A549 (cell line): ENCODE measurements around the gene ATG16L1. TPM values are rescaled to one million over a fixed set of nuclear protein-coding genes. Genes with fewer than 3 reads are reported as not detected.

Experiments used
- ATAC-seq, 2 experiments: fragments of 200-7000 bp in 1 of 2; fragments of >200 bp in 1 of 2; cut with Nextera tagmentation in 1 of 2; cut with Tn5 transposase in 1 of 2; 3 replicates each; pipeline versions ENCODE4 v1.8.0 to v1.9.1; 2018 to 2020; ENCODE audit warnings: mild to moderate bottlenecking in 1 of 2, moderate library complexity in 1 of 2
- CTCF ChIA-PET: fragments of 300-600 bp; sonication (Branson Sonifier 250); formaldehyde crosslinking; extraction: SDS; loops from one replicate; lab custom pipeline; 2021; ENCODE audit warnings: antibody characterized with exemption, inconsistent platforms; lab: Yijun Ruan, JAX
- POLR2A ChIA-PET: fragments of 350-600 bp; formaldehyde crosslinking; extraction: SDS; loops from one replicate; lab custom pipeline; 2021; ENCODE audit warnings: antibody characterized with exemption, inconsistent platforms; lab: Yijun Ruan, JAX
- DNase-seq, 2 experiments: peaks; one replicate each; pipeline versions ENCODE4 v3.0.0 to v3.0.0-alpha.2; 2011 to 2016; ENCODE audit warnings: low read depth in 1 of 2, low spot score in 1 of 2
- FAIRE-seq: peaks from 2 replicates; lab custom pipeline; 2011; peaks lifted over from hg19 to GRCh38; lab: Jason Lieb, UNC
- H3K27ac ChIP-seq, 2 experiments: fragments of >200 bp; sonication (Bioruptor Twin); formaldehyde crosslinking; 3 replicates each; pipeline ENCODE4 v1.5.1; 2016 to 2017
- H3K4me1 ChIP-seq: fragments of >200 bp; sonication (Bioruptor Twin); formaldehyde crosslinking; 3 replicates; pipeline ENCODE4 v1.6.1; 2016
- H3K4me2 ChIP-seq: fragments of >200 bp; sonication (Bioruptor Twin); formaldehyde crosslinking; 3 replicates; pipeline ENCODE4 v1.6.1; 2016
- H3K4me3 ChIP-seq: fragments of >200 bp; sonication (Bioruptor Twin); formaldehyde crosslinking; 3 replicates; pipeline ENCODE4 v1.5.1; 2016
- H3K9me3 ChIP-seq: fragments of >200 bp; sonication (Bioruptor Twin); formaldehyde crosslinking; 3 replicates; pipeline ENCODE4 v1.6.1; 2016
- BHLHE40 ChIP-seq: IDR thresholded peaks from 2 replicates; pipeline ENCODE4 v1.6.1; 2012; ENCODE audit warnings: low read depth, low read length, inconsistent platforms
- CHD2 ChIP-seq: fragments of 150-350 bp; IDR thresholded peaks from 2 replicates; pipeline ENCODE4 v1.6.1; 2014; ENCODE audit warnings: low read length; ENCODE audit not compliant: partially characterized antibody
- CTCF ChIP-seq: fragments of >200 bp; sonication (Bioruptor Twin); formaldehyde crosslinking; IDR thresholded peaks from 3 replicates; pipeline ENCODE4 v1.5.1; 2016
- EP300 ChIP-seq, 2 experiments: fragments of >200 bp; sonication (Bioruptor Twin); formaldehyde crosslinking; IDR thresholded peaks; 2 replicates in 1 of 2; 3 replicates in 1 of 2; pipeline ENCODE4 v1.6.1; 2016 to 2017
- ESRRA ChIP-seq: fragments of 150-350 bp; IDR thresholded peaks from 2 replicates; pipeline ENCODE4 v1.6.1; 2014; ENCODE audit warnings: mild to moderate bottlenecking, low read length, borderline replicate concordance
- FOSB ChIP-seq: fragments of 250-450 bp; sonication (Bioruptor Pico); IDR thresholded peaks from 2 replicates; pipeline ENCODE4 v1.5.0; 2020; ENCODE audit warnings: mild to moderate bottlenecking, moderate library complexity
- FOSL2 ChIP-seq, 2 experiments: fragments of 450-650 bp in 1 of 2; fragments of >200 bp in 1 of 2; sonication (Bioruptor Twin) in 1 of 2; formaldehyde crosslinking; IDR thresholded peaks; 2 replicates each; pipeline versions ENCODE4 v1.5.0 to v1.6.1; 2016 to 2020; ENCODE audit warnings: mild to moderate bottlenecking in 1 of 2, moderate library complexity in 1 of 2
- FOXS1 ChIP-seq: fragments of 250-450 bp; sonication (Bioruptor Pico); IDR thresholded peaks from 2 replicates; pipeline ENCODE4 v1.5.0; 2020; ENCODE audit warnings: mild to moderate bottlenecking, moderate library complexity
- GATA3 ChIP-seq: IDR thresholded peaks from 2 replicates; pipeline ENCODE4 v1.6.1; 2012; ENCODE audit warnings: borderline replicate concordance
- HEYL ChIP-seq: fragments of 250-450 bp; sonication (Bioruptor Pico); IDR thresholded peaks from 2 replicates; pipeline ENCODE4 v1.8.0; 2021; ENCODE audit warnings: mild to moderate bottlenecking, moderate library complexity
- HOXB13 ChIP-seq: fragments of 250-450 bp; sonication (Bioruptor Pico); IDR thresholded peaks from 2 replicates; pipeline ENCODE4 v1.5.0; 2020; ENCODE audit warnings: low read depth, mild to moderate bottlenecking, moderate library complexity
- KDM1A ChIP-seq: fragments of 200-600 bp; sonication (generic); IDR thresholded peaks from 2 replicates; pipeline ENCODE4 v1.6.1; 2016; ENCODE audit warnings: low read depth, mild to moderate bottlenecking
- KDM5A ChIP-seq: fragments of 200-600 bp; sonication (generic); IDR thresholded peaks from 2 replicates; pipeline ENCODE4 v1.6.1; 2016; ENCODE audit warnings: antibody characterized with exemption, mild to moderate bottlenecking
- MYC ChIP-seq: IDR thresholded peaks from 2 replicates; pipeline ENCODE4 v1.6.1; 2012; ENCODE audit warnings: mild to moderate bottlenecking, inconsistent platforms, low read length, improper control_type of control experiment, borderline replicate concordance
- RAD21 ChIP-seq, 2 experiments: fragments of >200 bp in 1 of 2; sonication (Bioruptor Twin) in 1 of 2; formaldehyde crosslinking in 1 of 2; IDR thresholded peaks in 1 of 2; conservative IDR thresholded peaks in 1 of 2; 2 replicates in 1 of 2; 3 replicates in 1 of 2; pipeline ENCODE4 v1.6.1; 2012 to 2018; ENCODE audit warnings: inconsistent platforms in 1 of 2
- RARB ChIP-seq: fragments of 250-450 bp; sonication (Bioruptor Pico); IDR thresholded peaks from 2 replicates; pipeline ENCODE4 v1.8.0; 2021; ENCODE audit warnings: mild to moderate bottlenecking, moderate library complexity
- RCOR1 ChIP-seq: fragments of 150-350 bp; IDR thresholded peaks from 2 replicates; pipeline ENCODE4 v1.6.1; 2014; ENCODE audit warnings: antibody characterized with exemption, low read length, low read depth
- USF2 ChIP-seq: fragments of 450-650 bp; IDR thresholded peaks from 2 replicates; pipeline ENCODE4 v1.6.1; 2014; ENCODE audit warnings: antibody characterized with exemption
- ZC3H11A ChIP-seq: fragments of 450-650 bp; IDR thresholded peaks from 2 replicates; pipeline ENCODE4 v1.6.1; 2014; ENCODE audit warnings: antibody characterized with exemption, mild to moderate bottlenecking
- ZFP36 ChIP-seq: fragments of 450-650 bp; IDR thresholded peaks from 2 replicates; pipeline ENCODE4 v1.6.1; 2014; ENCODE audit warnings: borderline replicate concordance; ENCODE audit not compliant: partially characterized antibody
- ZNF302 ChIP-seq: fragments of 250-450 bp; sonication (Bioruptor Pico); IDR thresholded peaks from 2 replicates; pipeline ENCODE4 v1.9.0; 2021; ENCODE audit warnings: inconsistent platforms, mild to moderate bottlenecking, moderate library complexity
- WGBS: methylation state at CpG from one replicate; pipeline ENCODE4 v1.1.6; 2017; ENCODE audit errors: missing lambda C conversion rate; 5-methylcytosine and 5-hydroxymethylcytosine counted together
- polyA plus RNA-seq, 4 experiments: library from polyadenylated mRNA; depleted of rRNA in 3 of 4; stranded (reverse); fragments of >200 nt; fragmentation: RNase III in 1 of 4; extraction: RNeasy Plus Mini Kit Qiagen cat#74134 plus additional on column Dnase treatment in 1 of 4; gene quantifications; 2 replicates in 3 of 4; 3 replicates in 1 of 4; pipeline ENCODE4 v1.2.3, GENCODE V29; 2011 to 2017
- TF ChIP-seq, protein P1 (sequence below): IDR thresholded peaks from 2 replicates; pipeline ENCODE4 v1.6.1; 2012
- TF ChIP-seq, protein P2 (sequence below): IDR thresholded peaks from 2 replicates; pipeline ENCODE4 v1.6.1; 2012; ENCODE audit warnings: low read depth, borderline replicate concordance
- TF ChIP-seq, protein P3 (sequence below): fragments of 150-350 bp; IDR thresholded peaks from 2 replicates; pipeline ENCODE4 v1.6.1; 2014; ENCODE audit warnings: low read depth, mild to moderate bottlenecking, low read length

Gene ATG16L1
- polyA plus RNA-seq, 2 of the 4 experiments (the other 2 are of a cell fraction) = 45.1 to 70.9 TPM

DNA sequence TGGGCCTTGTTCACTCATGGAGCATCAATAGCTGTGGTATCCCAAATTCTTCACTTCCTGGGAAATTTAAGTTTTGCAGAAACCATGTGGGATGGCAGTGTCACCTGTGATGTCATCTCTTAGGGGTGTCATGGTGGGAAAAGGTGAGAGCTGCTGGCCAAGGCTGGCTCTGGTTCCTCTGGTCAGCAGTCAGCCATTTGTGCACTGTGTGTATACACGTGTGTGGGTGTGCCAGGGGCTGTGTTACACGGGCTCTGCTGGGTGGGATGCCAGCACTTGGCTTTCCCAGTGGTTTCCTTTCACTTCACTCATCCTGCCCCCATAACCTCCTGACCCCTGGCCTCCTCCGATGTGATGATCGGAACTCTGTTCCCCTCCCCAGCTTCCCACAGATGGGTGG is 77.4 kb downstream of the ATG16L1 start:
- no peak for DNase-seq
- ATAC-seq = no peak
- POLR2A ChIA-PET = interaction anchor here (0.6 kb wide), 1 partner anchor 46 kb away, joined by 3 read pairs; no protein-coding TSS in a partner anchor

GRCh38 chr2:233329489-233330135 is 78.1 kb downstream of the ATG16L1 start:
- CTCF ChIA-PET = interaction anchor here (2.2 kb wide), 1 partner anchor 8 kb away, joined by 7 read pairs; no protein-coding TSS in a partner anchor
- POLR2A ChIA-PET = no interaction called here
- Histone ChIP-seq H3K9me3 (no peaks in the 10 kb centered on the region), H3K27ac (no peak overlapping the region), H3K4me3 (no peak overlapping the region), H3K4me1 (no peaks in the 10 kb centered on the region), H3K4me2 (no peak overlapping the region)
- 82% methylated on average over 7 of the region's 7 CpGs for WGBS
- ATAC-seq (no peak), FAIRE-seq (no peak), DNase-seq (no peak)
- no peak for TF ChIP-seq FOSL2 (IDR thresholded peaks at IDR 0.05)
- TF ChIP-seq FOSL2 (CRISPR knock-in tag; IDR thresholded peaks at IDR 0.05) = no peak
- no peak for TF ChIP-seq BHLHE40

More for the DNA sequence above, 77.4 kb downstream of the ATG16L1 start:
- no peak overlapping the region for H3K4me2 ChIP-seq
- no peaks in the 10 kb centered on the region for H3K9me3 ChIP-seq
- H3K4me1 ChIP-seq = no peaks in the 10 kb centered on the region
- FAIRE-seq = no peak
- CTCF ChIA-PET = interaction anchor here (2.2 kb wide), 1 partner anchor 9 kb away, joined by 7 read pairs; no protein-coding TSS in a partner anchor
- no peak overlapping the region for H3K27ac ChIP-seq
- TF ChIP-seq RARB (no peak), USF2 (no peak), ZNF302 (CRISPR knock-in tag) (no peak), RCOR1 (no peak), RAD21 (conservative IDR thresholded peaks at IDR 0.05 in 1 of 2, IDR thresholded peaks at IDR 0.05 in 1 of 2) (no peak), MYC (no peak)
- TF ChIP-seq, protein P1, sequence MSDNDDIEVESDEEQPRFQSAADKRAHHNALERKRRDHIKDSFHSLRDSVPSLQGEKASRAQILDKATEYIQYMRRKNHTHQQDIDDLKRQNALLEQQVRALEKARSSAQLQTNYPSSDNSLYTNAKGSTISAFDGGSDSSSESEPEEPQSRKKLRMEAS = no peak
- WGBS = 90% methylated on average over 4 of the region's 4 CpGs
- H3K4me3 ChIP-seq = no peak overlapping the region

GRCh38 chr2:233331536-233331935 is 80.1 kb downstream of the ATG16L1 start:
- DNase-seq (no peak), FAIRE-seq (no peak), ATAC-seq (no peak)
- TF ChIP-seq CHD2 = no peak
- no peak for TF ChIP-seq ZFP36
- TF ChIP-seq, protein P2, sequence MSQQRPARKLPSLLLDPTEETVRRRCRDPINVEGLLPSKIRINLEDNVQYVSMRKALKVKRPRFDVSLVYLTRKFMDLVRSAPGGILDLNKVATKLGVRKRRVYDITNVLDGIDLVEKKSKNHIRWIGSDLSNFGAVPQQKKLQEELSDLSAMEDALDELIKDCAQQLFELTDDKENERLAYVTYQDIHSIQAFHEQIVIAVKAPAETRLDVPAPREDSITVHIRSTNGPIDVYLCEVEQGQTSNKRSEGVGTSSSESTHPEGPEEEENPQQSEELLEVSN = no peak
- TF ChIP-seq KDM1A = no peak
- no peak for TF ChIP-seq ZC3H11A
- no peak for TF ChIP-seq HOXB13 (CRISPR knock-in tag)
- TF ChIP-seq, protein P3, sequence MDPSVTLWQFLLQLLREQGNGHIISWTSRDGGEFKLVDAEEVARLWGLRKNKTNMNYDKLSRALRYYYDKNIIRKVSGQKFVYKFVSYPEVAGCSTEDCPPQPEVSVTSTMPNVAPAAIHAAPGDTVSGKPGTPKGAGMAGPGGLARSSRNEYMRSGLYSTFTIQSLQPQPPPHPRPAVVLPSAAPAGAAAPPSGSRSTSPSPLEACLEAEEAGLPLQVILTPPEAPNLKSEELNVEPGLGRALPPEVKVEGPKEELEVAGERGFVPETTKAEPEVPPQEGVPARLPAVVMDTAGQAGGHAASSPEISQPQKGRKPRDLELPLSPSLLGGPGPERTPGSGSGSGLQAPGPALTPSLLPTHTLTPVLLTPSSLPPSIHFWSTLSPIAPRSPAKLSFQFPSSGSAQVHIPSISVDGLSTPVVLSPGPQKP = no peak
- no peak for TF ChIP-seq ESRRA
- no peak for TF ChIP-seq GATA3
- TF ChIP-seq EP300 (IDR thresholded peaks at IDR 0.05) = no peak
- no peak for TF ChIP-seq FOSB (CRISPR knock-in tag)
- no peak for TF ChIP-seq KDM5A
- TF ChIP-seq HEYL = no peak
- no peak for TF ChIP-seq FOXS1
- no peak for TF ChIP-seq CTCF
- Histone ChIP-seq H3K4me3 (no peak overlapping the region), H3K27ac (no peak overlapping the region), H3K4me2 (no peak overlapping the region), H3K9me3 (no peaks in the 10 kb centered on the region), H3K4me1 (no peaks in the 10 kb centered on the region)
- WGBS = 81% methylated on average over 15 of the region's 15 CpGs
- CTCF ChIA-PET = interaction anchor here (0.8 to 1.4 kb wide), 3 partner anchors 10 to 22 kb away, joined by 3 to 4 read pairs (median 3); no protein-coding TSS in a partner anchor
- POLR2A ChIA-PET = no interaction called here
